Measurements from ENCODE around the gene HS1BP3.

Gene HS1BP3

GRCh38 chr2:20609349-20609994, 41.4 kb downstream of the HS1BP3 start:
- in situ Hi-C loops (cut with MboI; ENCODE audit: low sequenced_read_pairs): no loop called here

- in situ Hi-C loops (cut with MboI; ENCODE audit: low sequenced_read_pairs): no loop called here
These were observed 42.1 kb downstream of the HS1BP3 start for GRCh38 chr2:20608666-20609348.

GRCh38 chr2:20607446-20607845, 43.5 kb downstream of the HS1BP3 start:
- in situ Hi-C loops (cut with MboI; ENCODE audit: low sequenced_read_pairs): no loop called here

GRCh38 chr2:20606198-20606597, 44.7 kb downstream of the HS1BP3 start:
- in situ Hi-C loops (cut with MboI; ENCODE audit: low sequenced_read_pairs): no loop called here

- in situ Hi-C loops (cut with MboI; ENCODE audit: low sequenced_read_pairs): no loop called here
These were observed 45.9 kb downstream of the HS1BP3 start for GRCh38 chr2:20604951-20605381.

- in situ Hi-C loops (cut with MboI; ENCODE audit: low sequenced_read_pairs): no loop called here
These were observed 46.4 kb downstream of the HS1BP3 start for GRCh38 chr2:20604401-20604911.

- in situ Hi-C loops (cut with MboI; ENCODE audit: low sequenced_read_pairs): no loop called here
These were observed 47.1 kb downstream of the HS1BP3 start for GRCh38 chr2:20603791-20604190.

DNA sequence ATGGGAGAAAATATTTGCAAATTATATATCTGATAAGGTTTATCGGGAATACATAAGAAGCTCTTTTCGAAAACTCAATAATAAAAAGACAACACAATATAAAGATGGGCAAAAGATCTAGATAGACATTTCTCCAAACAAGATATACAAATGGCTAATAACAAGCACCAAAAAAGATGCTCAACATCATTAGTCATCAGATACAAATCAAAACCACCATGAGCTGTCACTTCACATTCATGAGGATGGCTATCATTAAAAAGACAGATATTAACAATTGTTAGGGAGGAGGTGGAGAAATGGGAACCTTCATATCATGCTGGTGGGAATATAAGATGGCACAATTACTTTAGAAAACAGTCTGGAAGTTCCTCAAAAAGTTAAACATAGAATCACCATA, 48.1 kb downstream of the HS1BP3 start:
- in situ Hi-C loops (cut with MboI; ENCODE audit: low sequenced_read_pairs): no loop called here

GRCh38 chr2:20600756-20601325, 50.1 kb downstream of the HS1BP3 start:
- in situ Hi-C loops (cut with MboI; ENCODE audit: low sequenced_read_pairs): no loop called here

GRCh38 chr2:20599861-20600461, 50.9 kb downstream of the HS1BP3 start:
- in situ Hi-C loops (cut with MboI; ENCODE audit: low sequenced_read_pairs): no loop called here

GRCh38 chr2:20599001-20599600, 51.8 kb downstream of the HS1BP3 start:
- in situ Hi-C loops (cut with MboI; ENCODE audit: low sequenced_read_pairs): no loop called here

DNA sequence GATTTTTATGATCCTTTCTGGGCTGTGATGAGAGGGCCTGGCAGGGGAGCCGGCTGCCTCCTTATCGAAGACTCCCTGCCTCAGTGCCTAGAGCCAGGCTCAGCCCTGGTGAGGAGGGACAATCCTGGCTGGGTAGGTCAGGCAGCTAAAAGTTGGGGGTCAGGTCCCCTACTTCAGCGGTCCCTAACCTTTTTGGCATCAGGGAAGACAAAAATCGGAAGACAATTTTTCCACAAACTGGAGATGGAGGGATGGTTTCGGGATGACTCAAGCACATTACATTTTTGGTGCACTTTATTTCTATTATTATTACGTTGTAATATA, 53.1 kb downstream of the HS1BP3 start:
- in situ Hi-C loops (cut with MboI; ENCODE audit: low sequenced_read_pairs): no loop called here

DNA sequence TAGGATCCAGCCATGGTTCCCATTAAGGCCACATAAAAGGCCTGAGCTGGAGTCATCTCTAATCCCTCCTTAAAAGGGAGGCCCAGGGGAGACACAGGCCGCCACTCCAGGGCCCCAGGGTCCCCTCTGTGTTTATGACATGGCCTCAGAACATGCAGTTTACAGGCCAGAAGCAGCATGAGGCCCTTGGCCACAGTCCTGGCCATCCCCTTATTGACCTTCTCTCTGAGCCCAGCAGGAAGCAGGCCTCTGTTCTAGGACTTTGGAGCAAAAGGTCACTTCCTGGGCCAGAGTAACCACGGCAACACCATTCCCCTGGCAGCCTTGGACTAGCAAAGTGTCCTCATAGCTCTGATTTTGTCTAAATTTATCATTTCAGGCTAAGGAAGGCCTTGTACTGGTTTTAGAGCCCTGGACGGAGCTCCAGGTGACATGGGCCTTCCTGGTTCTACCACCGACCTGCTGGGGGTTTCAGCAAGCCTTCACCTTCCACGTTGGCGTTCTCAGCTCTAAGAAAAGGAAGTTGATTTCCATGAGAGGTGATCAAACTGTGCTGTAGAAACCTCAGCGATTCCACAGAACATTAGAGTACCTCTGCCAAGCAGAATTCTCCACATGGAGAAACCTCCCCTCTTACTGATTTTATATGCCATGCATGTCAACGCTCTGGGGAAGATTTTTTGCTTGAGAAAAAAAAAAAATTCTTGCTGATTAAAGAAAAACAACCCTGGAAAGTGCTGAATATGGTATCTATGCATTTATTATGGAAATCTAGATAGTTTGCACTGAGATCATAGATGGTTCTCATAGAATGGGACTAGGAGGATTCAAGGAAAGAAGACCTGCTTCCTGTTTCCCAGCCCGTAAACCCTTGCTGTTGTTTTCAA, 53.7 kb downstream of the HS1BP3 start:
- in situ Hi-C loops (cut with MboI; ENCODE audit: low sequenced_read_pairs): no loop called here

DNA sequence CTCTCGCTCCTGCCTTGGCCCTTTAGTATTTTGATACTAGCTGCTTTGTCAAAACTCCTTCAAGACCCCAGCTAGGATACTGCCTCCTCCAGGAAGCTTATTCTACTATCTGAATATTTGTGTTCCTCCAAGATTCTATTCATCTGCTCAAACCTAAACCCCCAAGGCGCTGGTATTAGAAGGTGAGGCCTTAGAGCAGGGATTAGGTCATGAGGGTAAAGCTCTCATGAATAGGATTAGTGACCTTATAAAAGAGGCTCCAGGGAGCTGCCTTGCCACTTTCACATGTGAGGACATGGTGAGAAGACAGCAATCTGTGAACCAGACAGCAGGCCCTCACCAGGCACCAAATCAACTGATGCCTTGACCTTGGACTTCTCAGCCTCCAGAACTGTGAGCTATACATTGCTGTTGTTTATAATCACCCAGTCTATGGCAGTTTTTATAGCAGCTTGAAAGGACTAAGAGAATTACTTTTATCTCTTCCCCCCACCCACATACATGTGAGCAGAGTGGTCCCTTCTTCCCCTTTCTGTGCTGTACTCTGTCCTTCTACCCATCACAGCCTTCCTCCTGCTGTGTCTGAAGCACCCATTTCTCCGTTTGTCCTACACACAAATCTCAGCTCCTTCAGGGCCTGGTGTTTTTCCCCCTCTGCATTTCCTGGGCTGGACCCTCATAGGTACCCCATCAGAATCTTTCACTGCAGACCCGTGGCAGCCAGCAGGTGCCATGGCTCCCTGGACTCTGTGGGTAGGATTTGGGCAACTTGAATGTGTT, 54.5 kb downstream of the HS1BP3 start:
- in situ Hi-C loops (cut with MboI; ENCODE audit: low sequenced_read_pairs): no loop called here

DNA sequence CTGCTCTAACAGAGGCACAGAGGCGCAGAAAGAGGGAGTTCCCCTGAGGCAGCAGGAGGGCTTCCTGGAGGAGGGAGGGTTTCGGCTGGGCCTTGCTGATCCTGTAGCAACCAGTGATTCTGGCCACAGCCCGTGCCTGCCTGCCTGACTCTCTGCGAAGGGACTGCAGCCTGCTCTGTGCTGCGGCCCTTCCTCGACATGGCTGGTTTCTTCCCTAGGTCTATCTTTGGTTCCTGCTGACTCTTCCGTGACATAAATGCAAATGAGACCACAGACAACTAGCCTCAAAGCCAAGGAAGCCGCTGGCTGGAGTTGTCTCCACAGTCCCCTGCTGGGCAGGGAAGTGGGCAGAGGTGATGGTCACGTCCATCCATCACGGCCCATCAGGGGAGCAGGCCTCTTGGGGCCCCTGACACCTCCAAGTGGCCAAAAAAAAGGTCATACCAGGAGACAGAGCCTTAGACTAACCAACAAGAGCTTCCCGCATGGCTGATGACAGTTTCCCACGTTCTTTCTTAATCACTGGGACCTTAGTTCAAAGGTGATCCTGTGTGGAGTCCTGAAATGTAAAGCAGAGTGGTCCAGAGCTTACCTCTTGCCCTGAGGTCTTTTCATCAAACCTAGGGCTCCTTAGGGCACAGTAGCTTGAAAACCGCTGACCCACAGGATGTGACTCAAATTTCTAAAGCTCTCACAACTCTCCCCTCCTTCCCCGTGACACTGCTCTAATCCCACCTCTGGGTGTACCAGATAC, 55.3 kb downstream of the HS1BP3 start:
- in situ Hi-C loops (cut with MboI; ENCODE audit: low sequenced_read_pairs): no loop called here

GRCh38 chr2:20594957-20595356, 55.9 kb downstream of the HS1BP3 start:
- in situ Hi-C loops (cut with MboI; ENCODE audit: low sequenced_read_pairs): no loop called here

- in situ Hi-C loops (cut with MboI; ENCODE audit: low sequenced_read_pairs): no loop called here
These were observed 56.7 kb downstream of the HS1BP3 start for GRCh38 chr2:20594048-20594750.
